IMR-90 (cell line): Measurements from ENCODE around the gene ERVK3-1. TPM values are rescaled to one million over a fixed set of nuclear protein-coding genes. Genes with fewer than 3 reads are reported as not detected.

Source experiments
- microRNA-seq, 2 experiments: library from miRNA; stranded (forward) in 1 of 2; unstranded in 1 of 2; fragments of 10-50 nt in 1 of 2; fragments of <30 nt in 1 of 2; gene quantifications in 1 of 2; microRNA quantifications in 1 of 2; one replicate each; pipeline versions ENCODE3 to v1.1.0; 2013 to 2020; ENCODE audit not compliant: insufficient read depth in 1 of 2, insufficient read length in 1 of 2, unreplicated experiment in 1 of 2
- polyA plus RNA-seq, 3 experiments: library from polyadenylated mRNA; depleted of rRNA; stranded (reverse); fragments of >200 nt; gene quantifications; 2 replicates each; pipeline ENCODE4 v1.2.3, GENCODE V29; 2012; ENCODE audit warnings: low replicate concordance in 1 of 3
- small RNA-seq, 5 experiments: library from RNA; depleted of rRNA; stranded (forward); fragments of <200 nt; gene quantifications; one replicate each; pipeline ENCODE3, GENCODE V24; 2012
- total RNA-seq: library from RNA; depleted of rRNA; stranded (reverse); fragments of >200 nt; gene quantifications from 2 replicates; pipeline ENCODE4 v1.2.3, GENCODE V29; 2012; rRNA removed

Gene ERVK3-1
- total and polyA plus RNA-seq, 2 of the 4 experiments (the other 2 are of a cell fraction), result 33.0 to 39.3 TPM

Small RNA genes lying within 50 kb of the gene (microRNA-seq; reads per million reads assigned to microRNA genes)
- gene MIR6806 (ENCODE audit: insufficient read depth in 1 of 2, insufficient read length in 1 of 2, unreplicated experiment in 1 of 2), result 0 to 2.1 reads per million in 2 experiments
- not detected for gene RNA5SP473 (ENCODE audit: insufficient read depth, insufficient read length)

Small RNA genes lying within 50 kb of the gene (small RNA-seq; reads per million reads assigned to genes)
- 0 reads per million in 5 experiments for gene MIR6806
- 0 to 14.5 (median 2.0) reads per million in 5 experiments for gene RNA5SP473

Other genes starting within 250 kb of the ERVK3-1 start
- 1.9 and 2.7 TPM in 2 replicates for gene ZNF135, start 246.1 kb upstream of the ERVK3-1 start, total RNA-seq
- 2.4 and 2.7 TPM in 2 replicates for gene ZNF135, start 246.1 kb upstream of the ERVK3-1 start, polyA plus RNA-seq (2012; rRNA removed)
- 3.0 and 3.6 TPM in 2 replicates for gene ZSCAN18, start 207.1 kb upstream of the ERVK3-1 start, total RNA-seq
- 8.2 and 11.1 TPM in 2 replicates for gene ZSCAN18, start 207.1 kb upstream of the ERVK3-1 start, polyA plus RNA-seq (2012; rRNA removed)
- 15.3 and 16.8 TPM in 2 replicates for gene ZNF329, start 154.6 kb upstream of the ERVK3-1 start, total RNA-seq
- 3.3 and 4.7 TPM in 2 replicates for gene ZNF329, start 154.6 kb upstream of the ERVK3-1 start, polyA plus RNA-seq (2012; rRNA removed)
- 12.5 and 15.2 TPM in 2 replicates for gene ZNF274, start 122.3 kb upstream of the ERVK3-1 start, total RNA-seq
- 11.0 and 12.1 TPM in 2 replicates for gene ZNF274, start 122.3 kb upstream of the ERVK3-1 start, polyA plus RNA-seq (2012; rRNA removed)
- gene ZNF544, start 76.5 kb upstream of the ERVK3-1 start, total RNA-seq, result 35.3 and 45.9 TPM in 2 replicates
- gene ZNF544, start 76.5 kb upstream of the ERVK3-1 start, polyA plus RNA-seq (2012; rRNA removed), result 14.4 and 19.3 TPM in 2 replicates
- gene ZNF8, start 26.4 kb upstream of the ERVK3-1 start, total RNA-seq, result 3.9 and 4.4 TPM in 2 replicates
- 1.5 and 2.1 TPM in 2 replicates for gene ZNF8, start 26.4 kb upstream of the ERVK3-1 start, polyA plus RNA-seq (2012; rRNA removed)
- gene ZSCAN22, start 21.6 kb downstream of the ERVK3-1 start, total RNA-seq, result 1.9 and 2.5 TPM in 2 replicates
- gene ZSCAN22, start 21.6 kb downstream of the ERVK3-1 start, polyA plus RNA-seq (2012; rRNA removed), result 1.8 and 2.2 TPM in 2 replicates
- gene A1BG, start 48.1 kb downstream of the ERVK3-1 start, total RNA-seq, result 4.5 and 6.4 TPM in 2 replicates
- gene A1BG, start 48.1 kb downstream of the ERVK3-1 start, polyA plus RNA-seq (2012; rRNA removed), result 54.5 and 65.7 TPM in 2 replicates
- 0.18 and 0.56 TPM in 2 replicates for gene ZNF497, start 57.4 kb downstream of the ERVK3-1 start, total RNA-seq
- gene ZNF497, start 57.4 kb downstream of the ERVK3-1 start, polyA plus RNA-seq (2012; rRNA removed), result 0.24 and 0.27 TPM in 2 replicates
- gene ZNF837, start 75.7 kb downstream of the ERVK3-1 start, total RNA-seq, result 0.54 and 0.56 TPM in 2 replicates
- 1.2 and 1.9 TPM in 2 replicates for gene ZNF837, start 75.7 kb downstream of the ERVK3-1 start, polyA plus RNA-seq (2012; rRNA removed)
- 3,811 and 5,858 TPM in 2 replicates for gene RPS5, start 81.9 kb downstream of the ERVK3-1 start, total RNA-seq
- gene RPS5, start 81.9 kb downstream of the ERVK3-1 start, polyA plus RNA-seq (2012; rRNA removed), result 3,265 and 3,617 TPM in 2 replicates
- gene RNF225, start 90.3 kb downstream of the ERVK3-1 start, total RNA-seq, result not detected in 2 replicates
- gene RNF225, start 90.3 kb downstream of the ERVK3-1 start, polyA plus RNA-seq (2012; rRNA removed), result 0.10 TPM in 1 of 2 replicates, not detected in the other
- gene ZNF584, start 103.3 kb downstream of the ERVK3-1 start, total RNA-seq, result 12.8 and 15.4 TPM in 2 replicates
- 11.6 and 12.4 TPM in 2 replicates for gene ZNF584, start 103.3 kb downstream of the ERVK3-1 start, polyA plus RNA-seq (2012; rRNA removed)
- 8.9 and 13.6 TPM in 2 replicates for gene ZNF132, start 134.8 kb downstream of the ERVK3-1 start, total RNA-seq
- 1.4 and 2.4 TPM in 2 replicates for gene ZNF132, start 134.8 kb downstream of the ERVK3-1 start, polyA plus RNA-seq (2012; rRNA removed)
- gene ZNF324B, start 146.2 kb downstream of the ERVK3-1 start, total RNA-seq, result 3.3 and 4.1 TPM in 2 replicates
- 2.8 and 3.5 TPM in 2 replicates for gene ZNF324B, start 146.2 kb downstream of the ERVK3-1 start, polyA plus RNA-seq (2012; rRNA removed)
- 6.6 and 6.9 TPM in 2 replicates for gene ZNF324, start 161.7 kb downstream of the ERVK3-1 start, total RNA-seq
- 5.6 and 6.0 TPM in 2 replicates for gene ZNF324, start 161.7 kb downstream of the ERVK3-1 start, polyA plus RNA-seq (2012; rRNA removed)
- 3.9 and 4.8 TPM in 2 replicates for gene ZNF446, start 171.0 kb downstream of the ERVK3-1 start, total RNA-seq
- gene ZNF446, start 171.0 kb downstream of the ERVK3-1 start, polyA plus RNA-seq (2012; rRNA removed), result 6.9 and 7.5 TPM in 2 replicates
- gene SLC27A5, start 206.6 kb downstream of the ERVK3-1 start, total RNA-seq, result 7.5 and 7.7 TPM in 2 replicates
- 11.2 and 13.5 TPM in 2 replicates for gene SLC27A5, start 206.6 kb downstream of the ERVK3-1 start, polyA plus RNA-seq (2012; rRNA removed)
- 1.4 TPM in 2 replicates for gene ZBTB45, start 214.4 kb downstream of the ERVK3-1 start, total RNA-seq
- 9.7 and 13.5 TPM in 2 replicates for gene ZBTB45, start 214.4 kb downstream of the ERVK3-1 start, polyA plus RNA-seq (2012; rRNA removed)
- 313 and 349 TPM in 2 replicates for gene TRIM28, start 238.7 kb downstream of the ERVK3-1 start, total RNA-seq
- 465 and 964 TPM in 2 replicates for gene TRIM28, start 238.7 kb downstream of the ERVK3-1 start, polyA plus RNA-seq (2012; rRNA removed)
- gene CHMP2A, start 249.7 kb downstream of the ERVK3-1 start, total RNA-seq, result 105 and 128 TPM in 2 replicates
- 183 and 202 TPM in 2 replicates for gene CHMP2A, start 249.7 kb downstream of the ERVK3-1 start, polyA plus RNA-seq (2012; rRNA removed)